HG02798 (cell line): ENCODE data around the gene MASP1.
"Not testable (repeated sequence)": the region's sequence is repeated elsewhere in the genome, so short reads cannot be mapped to it uniquely, and the experiment has no call there.

ENCODE experiments used
- ATAC-seq: cut with Tn5 transposase; IDR thresholded peaks from one replicate; pipeline ENCODE4 v1.9.1; 2021; ENCODE audit warnings: mild to moderate bottlenecking; ENCODE audit not compliant: unreplicated experiment, poor library complexity

Gene MASP1

DNA sequence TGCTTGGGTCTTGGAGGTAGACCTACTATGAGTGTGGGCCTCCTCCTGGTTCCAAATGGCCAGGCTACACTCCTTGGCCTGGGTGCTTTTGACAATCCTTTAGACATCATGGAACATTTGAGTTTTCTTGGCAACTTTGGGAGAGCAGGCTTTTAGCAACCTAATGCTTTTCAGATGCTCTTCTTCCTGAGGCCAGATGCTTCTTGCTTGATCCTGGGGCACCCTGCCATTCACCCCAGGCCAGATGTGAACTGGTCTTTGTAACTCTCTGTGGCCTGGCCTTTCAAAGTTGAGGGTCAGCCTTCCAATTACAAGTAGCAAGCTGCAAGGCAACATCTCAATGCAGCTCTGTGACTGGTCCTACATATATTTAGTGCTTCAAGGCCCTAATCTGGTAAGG is 53.8 kb downstream of the MASP1 start:
- no peak for ATAC-seq

DNA sequence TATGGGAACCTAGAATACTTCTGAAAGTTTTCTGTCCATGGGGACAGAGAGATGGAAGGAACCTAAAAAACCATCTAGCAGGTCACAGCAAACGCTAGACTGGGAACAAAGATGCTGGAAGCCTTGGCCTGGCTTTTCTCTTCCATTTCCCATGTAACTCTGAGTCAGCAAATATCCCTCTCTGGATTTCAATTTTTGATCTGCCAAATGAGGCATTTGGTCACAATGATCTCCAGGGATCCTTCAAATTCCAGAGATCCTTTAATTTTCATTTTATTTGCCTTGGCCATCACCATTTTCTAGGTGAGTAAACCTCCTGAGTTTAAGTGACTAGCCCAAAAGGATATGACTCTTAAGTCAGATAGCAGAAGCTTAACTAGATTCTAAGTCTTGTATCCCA is 54.6 kb downstream of the MASP1 start:
- ATAC-seq: no peak

DNA sequence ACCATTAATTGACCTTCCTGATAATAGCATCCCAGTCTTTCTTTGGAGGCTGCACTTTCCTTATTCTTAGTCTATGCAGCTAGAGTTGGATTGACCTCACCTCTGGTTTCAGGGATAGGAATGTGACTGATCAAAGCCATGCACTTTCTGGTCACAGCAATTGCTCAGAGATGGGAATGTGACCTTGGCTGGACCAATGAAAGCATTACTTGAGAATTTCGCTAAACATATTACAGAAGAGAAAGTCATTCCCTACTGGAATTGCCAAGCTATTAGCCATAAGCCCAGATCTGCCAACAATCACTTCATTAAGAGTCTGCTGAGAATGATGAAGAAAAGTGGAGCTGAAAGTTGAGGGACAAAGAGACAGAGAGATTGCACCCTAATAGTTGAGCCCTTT is 61.5 kb downstream of the MASP1 start:
- ATAC-seq: no peak

DNA sequence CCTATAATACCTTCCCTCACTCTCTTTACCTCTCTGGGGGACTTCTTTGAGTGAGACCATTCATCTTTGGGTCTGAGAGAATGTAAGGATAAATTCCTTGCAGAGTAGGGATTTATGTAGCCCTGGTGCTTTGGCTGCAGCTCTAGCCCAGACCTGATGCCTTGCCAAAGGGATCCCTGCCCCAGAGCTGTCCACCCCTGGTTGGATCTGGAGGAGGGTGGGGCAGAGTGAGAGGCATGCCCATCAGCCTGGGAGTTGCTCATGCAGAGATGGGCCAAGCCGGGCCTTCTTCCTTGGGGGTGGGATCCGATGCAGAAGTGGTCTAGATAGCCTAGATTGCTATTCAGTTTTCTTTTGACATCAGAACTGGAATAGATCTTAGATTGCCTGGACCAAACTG is 62.8 kb downstream of the MASP1 start:
- ATAC-seq: no peak

DNA sequence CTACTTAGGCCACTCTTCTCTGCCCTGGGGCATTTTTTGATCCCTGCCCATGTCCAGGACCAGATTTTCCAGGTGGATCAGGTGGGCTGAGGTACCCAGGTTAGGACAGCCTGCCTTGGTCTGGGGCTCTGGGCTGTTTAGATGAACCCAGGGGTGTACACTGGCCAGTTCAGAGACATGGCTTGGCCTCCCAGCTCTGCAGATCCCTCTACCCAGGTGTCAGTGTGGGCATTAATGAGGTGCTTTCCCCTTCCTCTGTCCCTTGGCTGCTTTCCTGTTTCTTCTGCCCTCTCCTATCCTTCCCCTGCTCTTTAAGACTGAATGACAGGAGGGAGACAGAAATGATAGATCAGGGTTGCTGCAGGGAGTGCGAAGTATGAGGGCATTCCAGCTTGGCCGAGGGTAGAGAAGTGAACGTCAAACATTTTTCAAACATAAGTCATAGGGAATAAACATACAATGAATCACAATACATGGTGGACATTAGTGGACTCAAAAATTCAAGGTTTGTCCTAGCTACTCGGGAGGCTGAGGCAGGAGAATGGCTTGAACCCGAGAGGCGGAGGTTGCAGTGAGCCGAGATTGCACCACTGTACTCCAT is 63.8 kb downstream of the MASP1 start:
- ATAC-seq: no peak

DNA sequence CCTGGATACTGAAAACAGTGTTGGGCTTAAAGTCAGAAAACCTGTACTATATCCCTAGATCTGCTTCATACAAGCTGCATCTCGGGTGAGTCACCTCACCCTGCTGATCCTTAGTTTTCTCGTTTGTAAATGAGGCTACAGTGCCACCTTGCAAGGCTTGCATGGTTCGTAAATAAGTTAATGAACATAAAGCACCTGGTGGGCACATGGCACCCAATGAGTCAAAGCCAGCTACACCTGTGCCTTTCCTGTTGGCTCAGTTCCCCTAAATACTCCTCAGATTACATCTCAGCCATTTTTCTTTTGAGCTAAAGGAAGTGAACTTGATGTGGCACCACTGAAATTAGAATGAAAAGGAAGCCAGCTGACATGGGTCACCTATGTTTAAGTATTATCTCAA is 67.7 kb downstream of the MASP1 start:
- no peak for ATAC-seq

DNA sequence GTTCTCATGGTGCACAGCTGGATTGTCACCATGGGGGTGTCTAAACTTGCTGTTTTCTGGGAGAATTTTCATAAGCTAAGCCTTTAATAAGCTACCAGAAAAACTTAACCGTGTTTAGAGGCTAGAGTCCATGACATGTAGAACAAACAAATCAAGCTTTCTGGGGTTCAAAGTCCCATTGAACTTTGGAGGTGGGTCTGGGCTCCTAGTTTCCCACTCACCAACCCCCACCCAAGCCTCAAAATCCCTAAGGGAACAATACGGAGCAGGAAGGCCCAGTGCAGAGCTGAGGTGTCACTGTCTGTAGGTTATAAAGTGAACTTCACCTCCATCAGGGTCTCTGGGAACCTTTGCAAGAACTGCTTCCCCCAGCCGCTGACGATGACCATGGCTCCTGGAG is 68.7 kb downstream of the MASP1 start:
- ATAC-seq: no peak

DNA sequence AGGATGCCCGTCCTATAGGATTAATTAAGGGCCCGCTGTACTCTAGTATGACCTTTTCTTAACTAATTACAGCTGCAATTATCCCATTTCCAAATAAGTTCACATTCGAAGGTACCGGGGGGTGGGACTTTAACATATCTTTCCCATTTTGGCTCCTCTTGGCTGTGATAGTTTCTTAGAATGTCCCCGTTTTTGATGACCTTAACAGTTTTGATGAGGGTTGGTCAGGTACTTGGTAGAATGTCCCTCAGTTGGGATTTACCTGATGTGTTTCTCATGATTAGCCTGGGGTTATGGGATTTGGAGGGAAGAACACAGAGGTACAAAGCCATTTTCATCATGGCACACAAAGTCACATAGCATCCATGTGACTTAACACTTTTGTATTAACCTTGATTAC is 76.1 kb downstream of the MASP1 start:
- no peak for ATAC-seq

DNA sequence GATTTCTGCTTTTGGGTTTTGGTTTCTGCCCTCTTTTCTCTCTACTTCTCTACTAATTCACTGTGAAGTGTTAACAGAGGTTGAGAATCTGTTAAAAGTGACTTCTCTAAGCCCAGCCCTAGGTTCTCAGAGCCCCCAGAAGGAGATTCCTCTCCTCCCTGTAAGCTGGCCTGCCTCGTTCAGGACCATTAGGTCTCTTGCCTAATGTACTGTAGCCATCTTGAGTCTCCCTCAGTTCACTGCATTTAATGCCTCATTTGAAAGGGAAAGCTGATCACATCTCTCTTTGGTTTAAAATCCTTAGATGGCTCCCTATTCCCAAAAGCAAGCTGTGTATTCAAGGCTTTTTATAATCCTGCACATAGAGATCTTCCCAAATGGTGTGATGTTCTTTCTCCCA is 77.9 kb downstream of the MASP1 start:
- no peak for ATAC-seq

DNA sequence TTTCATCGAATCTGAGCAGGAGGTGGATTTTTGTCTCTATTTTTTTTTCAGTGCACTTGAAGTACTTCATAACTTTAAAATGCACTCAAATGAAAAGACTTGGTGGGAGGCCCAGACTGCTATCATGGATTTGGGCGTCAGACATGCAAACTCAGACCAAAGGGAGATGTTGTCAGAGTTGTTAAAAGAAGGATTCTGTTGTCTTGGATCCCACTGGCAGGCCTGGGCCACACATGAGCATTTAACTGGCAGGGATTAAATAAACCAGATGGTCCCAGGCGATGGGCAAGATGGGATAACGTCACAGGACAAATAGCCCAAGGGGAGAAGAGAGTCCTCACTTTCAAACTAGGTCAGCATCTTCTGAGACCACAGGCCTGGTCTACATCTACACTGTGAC is 78.8 kb downstream of the MASP1 start:
- no peak for ATAC-seq

DNA sequence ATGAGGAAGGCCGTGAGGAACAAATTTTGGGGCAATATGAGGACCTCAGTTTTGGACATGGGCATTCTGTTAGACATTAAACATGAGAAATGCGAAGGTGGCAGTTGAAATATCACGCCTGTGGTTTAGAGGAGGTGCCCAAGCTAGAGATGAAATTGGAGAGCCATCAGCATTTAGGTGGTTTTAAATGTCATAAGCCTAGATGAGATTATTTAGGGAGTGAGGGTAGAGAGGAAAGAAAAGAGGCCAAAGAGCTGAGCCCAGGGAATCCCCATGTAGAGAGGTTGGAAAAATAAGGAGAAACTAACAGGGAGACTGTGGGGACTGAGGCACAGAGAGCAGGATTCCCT is 79.4 kb downstream of the MASP1 start:
- no peak for ATAC-seq

DNA sequence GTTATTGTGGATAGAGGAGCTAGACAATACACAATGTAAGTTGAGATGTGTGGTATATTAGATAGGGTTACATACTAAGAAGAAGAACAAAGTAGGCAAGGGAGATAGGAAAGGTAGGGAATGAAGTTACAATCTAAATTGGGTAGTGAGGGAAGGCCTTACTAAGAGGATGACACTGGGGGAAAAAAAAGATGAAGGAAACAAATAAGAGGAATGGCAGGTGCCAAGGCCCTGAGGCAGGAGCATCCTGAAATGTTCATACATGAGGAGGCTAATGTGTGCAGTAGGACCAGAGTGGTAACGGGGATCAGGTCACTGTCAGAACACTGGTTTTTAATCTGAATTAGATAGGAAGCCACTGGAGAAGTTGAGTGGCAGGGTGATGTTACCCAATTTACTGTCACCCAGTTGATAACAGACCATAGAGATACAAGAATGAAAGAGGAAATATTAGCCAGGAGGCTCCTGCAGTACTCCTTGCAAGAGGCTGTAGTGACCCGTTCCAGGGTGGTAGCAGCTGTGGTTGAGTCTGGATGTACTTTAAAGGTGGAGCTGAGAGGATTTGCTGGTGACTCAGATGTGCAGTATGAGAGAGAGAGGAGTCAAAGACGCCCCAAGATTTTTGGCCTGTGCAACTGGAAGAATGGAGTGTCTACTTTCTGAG is 79.9 kb downstream of the MASP1 start:
- ATAC-seq: no peak

DNA sequence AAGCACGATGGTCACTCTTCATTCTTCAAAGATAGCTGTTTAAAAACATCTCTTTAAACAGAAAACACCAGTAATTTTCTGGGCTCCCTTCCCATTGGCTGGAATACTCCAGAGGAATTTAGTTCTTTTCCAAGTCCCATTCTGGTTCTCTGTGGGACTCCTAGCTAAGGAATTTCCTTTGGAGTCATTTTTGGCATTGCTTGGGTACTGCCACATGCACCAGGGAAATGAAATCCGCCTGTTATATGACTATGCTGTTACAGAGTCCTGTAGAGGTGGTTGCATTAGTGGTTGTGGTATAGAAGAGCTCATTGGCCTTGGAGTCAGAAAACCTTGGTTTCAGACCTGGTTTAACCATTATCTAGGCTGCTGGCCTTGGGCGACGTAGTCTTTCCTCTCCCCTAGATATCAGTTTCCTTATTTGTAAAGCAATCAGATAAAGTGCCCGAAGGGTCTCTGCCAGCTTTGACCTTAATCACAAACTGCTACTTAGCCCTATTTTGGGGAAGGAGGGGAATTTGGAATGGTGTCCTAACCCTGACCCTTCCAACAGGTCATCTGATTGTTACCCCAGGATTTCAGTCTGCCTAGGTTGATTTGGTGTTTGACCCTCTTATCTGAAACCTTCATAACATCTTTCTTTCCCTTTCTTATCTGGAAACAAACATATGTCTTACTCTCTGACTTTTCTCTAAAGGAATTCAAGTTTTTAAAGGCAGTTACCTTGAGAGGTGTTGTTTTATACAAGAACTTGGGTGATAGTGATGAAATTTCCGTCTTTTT is 80.8 kb downstream of the MASP1 start:
- ATAC-seq: peak; percentile 85

DNA sequence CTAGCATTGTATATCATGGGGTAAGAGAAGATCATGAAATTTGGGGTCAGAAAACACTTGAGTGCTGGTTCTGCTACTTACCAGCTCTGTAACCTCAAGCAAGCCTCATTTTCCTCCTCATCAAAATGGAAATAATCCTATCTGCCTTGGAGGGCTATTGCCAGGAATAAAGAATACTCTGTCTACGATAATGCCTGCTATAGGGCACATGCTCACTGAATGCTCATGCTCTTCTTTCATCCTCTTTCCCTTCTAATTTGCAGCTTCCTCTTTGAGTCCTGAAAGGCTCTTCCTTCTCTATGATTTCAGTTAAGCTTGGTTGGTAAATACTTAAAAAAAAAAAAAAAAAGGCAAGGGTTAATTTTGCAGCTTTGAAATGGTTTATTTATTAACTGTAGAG is 81.4 kb downstream of the MASP1 start:
- ATAC-seq: no peak

DNA sequence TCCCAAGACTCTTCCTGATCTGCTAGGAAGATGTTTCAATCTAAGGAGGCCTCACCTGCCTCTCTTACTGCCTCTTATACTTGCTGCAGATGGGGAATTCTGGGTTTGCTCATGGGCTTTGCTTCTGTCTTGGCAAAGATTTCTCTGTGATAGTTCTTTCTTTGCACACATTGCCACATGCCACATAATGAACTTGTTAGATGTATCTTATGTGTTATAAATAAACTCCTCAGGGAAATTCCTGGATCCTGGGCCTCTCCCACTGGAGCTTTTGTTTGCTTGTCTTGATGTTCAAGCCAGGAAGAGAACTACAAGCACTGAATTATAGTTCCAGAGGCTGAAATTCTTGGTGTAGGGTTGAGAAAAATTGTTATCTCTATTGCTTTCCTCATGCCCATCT is 82.0 kb downstream of the MASP1 start:
- ATAC-seq: no peak

DNA sequence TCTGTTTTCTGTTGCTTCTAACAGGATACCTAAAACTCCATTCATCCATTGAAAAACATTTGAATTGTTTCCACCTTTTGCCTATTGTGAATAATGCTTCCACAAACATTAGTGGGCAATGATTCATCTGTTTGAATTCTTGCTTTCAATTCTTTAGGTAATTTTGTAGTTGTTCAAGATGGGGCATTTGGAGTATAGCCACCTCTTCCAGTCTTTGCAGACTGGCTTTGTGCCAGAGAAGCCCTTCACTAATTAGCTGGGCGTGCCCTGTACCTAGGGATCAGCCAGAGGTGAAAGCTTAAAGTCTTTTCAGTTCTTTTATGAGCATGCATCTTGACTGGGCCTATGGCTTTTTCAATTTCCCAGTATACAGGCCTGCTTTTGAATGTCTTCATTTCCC is 83.4 kb downstream of the MASP1 start:
- no peak for ATAC-seq

DNA sequence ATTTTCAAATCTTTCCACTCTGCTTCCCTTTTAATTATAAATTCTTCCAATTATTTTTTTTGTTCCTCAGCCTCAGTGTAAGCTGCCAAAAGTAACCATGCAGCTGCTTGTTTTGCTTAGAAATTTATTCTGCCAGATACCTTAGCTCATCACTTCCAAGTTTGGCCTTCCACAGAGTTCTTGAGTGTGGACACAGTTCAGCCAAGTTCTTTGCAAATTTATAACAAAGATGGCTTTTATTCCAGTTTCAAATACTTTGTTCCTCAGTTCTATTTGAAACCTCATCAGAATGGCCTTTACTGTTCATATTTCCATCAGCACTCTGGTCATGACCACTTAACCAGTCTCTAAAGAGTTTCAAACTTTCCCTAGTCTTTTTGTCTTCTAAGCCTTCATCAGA is 83.9 kb downstream of the MASP1 start:
- no peak for ATAC-seq

DNA sequence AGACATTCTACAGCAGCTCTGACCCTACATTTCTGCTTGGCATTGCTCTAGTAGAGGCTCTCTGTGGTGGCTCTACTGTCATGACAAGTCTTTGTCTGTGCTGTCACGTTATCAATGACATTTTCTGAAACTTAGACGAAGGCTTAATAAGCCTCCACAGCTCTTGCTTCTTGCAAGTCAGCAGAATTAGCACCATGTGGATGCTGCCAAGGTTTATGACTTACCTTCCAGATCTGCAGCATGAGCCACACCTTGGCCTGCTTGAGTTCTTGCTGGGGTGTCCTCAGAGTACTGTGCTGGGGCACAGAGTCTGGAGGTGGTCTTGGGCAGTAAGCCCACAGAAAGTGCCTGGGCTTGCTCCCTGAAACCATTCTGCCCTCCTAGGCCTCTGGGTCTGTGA is 84.5 kb downstream of the MASP1 start:
- no peak for ATAC-seq

DNA sequence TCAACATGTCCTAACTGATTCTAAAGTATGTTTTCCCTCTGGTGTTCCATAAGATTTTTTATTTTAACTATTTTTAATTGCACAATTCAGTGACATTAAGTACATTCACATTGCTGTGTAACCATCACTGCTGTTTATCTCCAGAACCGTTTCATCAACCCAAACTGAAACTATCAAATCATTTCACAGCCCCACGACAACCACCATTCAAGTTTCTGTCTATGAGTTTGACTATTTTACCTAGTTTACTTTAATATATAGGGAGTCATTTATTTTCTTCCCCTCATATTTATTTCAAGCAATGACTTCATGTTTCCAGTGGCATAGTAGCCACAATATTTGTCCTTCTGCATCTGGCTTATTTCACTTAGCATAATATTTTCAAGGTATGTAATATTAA is 85.9 kb downstream of the MASP1 start:
- no peak for ATAC-seq

DNA sequence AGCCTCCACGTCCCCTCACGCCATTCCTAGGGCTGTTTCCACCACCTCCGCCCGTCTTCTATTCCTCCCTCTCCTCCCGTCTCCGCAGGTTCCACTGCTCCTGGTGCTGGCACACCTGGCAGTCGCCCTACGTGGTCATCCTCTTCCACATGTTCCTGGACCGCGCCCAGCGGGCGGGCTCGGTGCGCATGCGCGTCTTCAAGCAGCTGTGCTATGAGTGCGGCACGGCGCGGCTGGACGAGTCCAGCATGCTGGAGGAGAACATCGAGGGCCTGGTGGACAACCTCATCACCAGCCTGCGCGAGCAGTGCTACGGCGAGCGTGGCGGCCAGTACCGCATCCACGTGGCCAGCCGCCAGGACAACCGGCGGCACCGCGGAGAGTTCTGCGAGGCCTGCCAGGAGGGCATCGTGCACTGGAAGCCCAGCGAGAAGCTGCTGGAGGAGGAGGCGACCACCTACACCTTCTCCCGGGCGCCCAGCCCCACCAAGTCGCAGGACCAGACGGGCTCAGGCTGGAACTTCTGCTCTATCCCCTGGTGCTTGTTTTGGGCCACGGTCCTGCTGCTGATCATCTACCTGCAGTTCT is 92.0 kb downstream of the MASP1 start:
- ATAC-seq: not testable (repeated sequence)

DNA sequence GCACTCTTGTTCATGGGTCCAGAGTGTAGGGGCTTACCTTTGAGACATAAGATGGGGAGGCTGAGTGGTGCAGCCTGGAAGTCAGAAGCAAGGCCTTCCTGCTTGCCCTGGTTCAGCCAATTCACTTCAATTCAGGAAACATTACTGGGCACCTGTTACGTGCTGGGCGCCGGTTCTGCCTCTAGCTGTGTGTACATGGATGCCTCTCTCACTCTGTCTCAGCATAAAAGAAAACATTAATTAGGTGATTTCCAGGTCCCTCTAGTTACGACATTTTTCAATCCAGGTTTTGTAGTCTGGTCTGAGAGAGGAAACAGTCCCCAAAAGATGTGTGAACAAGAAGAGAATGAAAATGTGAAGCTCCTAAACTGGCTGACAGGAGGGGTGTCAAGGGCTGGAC is 93.0 kb downstream of the MASP1 start:
- ATAC-seq: no peak

DNA sequence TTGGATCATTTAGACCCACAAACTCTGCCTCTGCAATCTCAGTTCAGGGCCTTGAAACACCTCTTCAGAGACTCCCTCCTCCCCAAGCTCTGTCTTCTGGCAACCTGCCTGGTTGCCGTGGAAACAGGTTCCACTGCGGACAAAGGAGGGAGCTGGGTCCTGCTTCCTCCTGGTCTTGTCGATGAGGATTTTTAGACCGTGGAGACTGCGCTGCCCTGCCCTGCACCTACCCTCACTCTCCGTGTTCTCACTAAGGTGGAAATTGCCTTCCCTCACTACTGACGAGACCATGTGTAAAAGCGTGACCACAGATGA is 94.2 kb downstream of the MASP1 start, which contains the start of gene RTP1:
Gene RTP1 (plus strand): TSS at position 152 of the 315 bp plus-strand sequence. CDS start 30 bp downstream, at position 182.
- ATAC-seq: no peak
